Activated B cell treated with CpG ODN at 0.5 μM for 24 hours (primary cell): ENCODE measurements around the gene SORL1. TPM values are rescaled to one million over a fixed set of nuclear protein-coding genes. Genes with fewer than 3 reads are reported as not detected.
A peak's percentile ranks its signal among the peaks of the same experiment; 100 is the strongest.
"Not testable (repeated sequence)": the region's sequence is repeated elsewhere in the genome, so short reads cannot be mapped to it uniquely, and the experiment has no call there.

Source experiments
- ATAC-seq: fragments of 200-7000 bp; cut with Tn5 transposase; one replicate; pipeline ENCODE4 v1.10.0; 2021; ENCODE audit warnings: low read depth, mild to moderate bottlenecking, moderate library complexity
- CTCF ChIA-PET: fragments of 350-600 bp; sonication (Branson Sonifier 250); formaldehyde crosslinking; loops from one replicate; lab custom pipeline; 2021; ENCODE audit warnings: antibody characterized with exemption; lab: Charles Lee
- POLR2A ChIA-PET: fragments of 350-600 bp; sonication (Branson Sonifier 250); formaldehyde crosslinking; loops from one replicate; lab custom pipeline; 2021; ENCODE audit warnings: antibody characterized with exemption; lab: Charles Lee
- DNase-seq: peaks from one replicate; pipeline ENCODE4 v3.0.0; 2022
- H3K27ac Mint-ChIP-seq: one replicate; pipeline ENCODE4 v1.8.0; 2020; ENCODE audit warnings: mixed read lengths
- H3K27me3 Mint-ChIP-seq: one replicate; pipeline ENCODE4 v1.8.0; 2021; ENCODE audit warnings: mixed read lengths
- H3K36me3 Mint-ChIP-seq: one replicate; pipeline ENCODE4 v1.8.0; 2021; ENCODE audit warnings: low read depth, mixed read lengths
- H3K4me1 Mint-ChIP-seq: one replicate; pipeline ENCODE4 v1.8.0; 2021; ENCODE audit warnings: mixed read lengths
- H3K4me3 Mint-ChIP-seq: one replicate; pipeline ENCODE4 v1.8.0; 2020; ENCODE audit warnings: mild to moderate bottlenecking, mixed read lengths
- H3K9me3 Mint-ChIP-seq: one replicate; pipeline ENCODE4 v1.8.0; 2020; ENCODE audit warnings: mixed read lengths
- intact Hi-C: fragments of 100-400 bp; cut with micrococcal nuclease; formaldehyde crosslinking; loops from one replicate; pipeline ENCODE4 v1.15.1; 2024
- total RNA-seq: library from RNA; stranded (reverse); gene quantifications from 2 replicates; pipeline ENCODE4 v1.2.3, GENCODE V29; 2022
- TF ChIP-seq, protein P1 (sequence below): fragments of 200-600 bp; IDR thresholded peaks from one replicate; pipeline ENCODE4 v1.8.0; 2022; ENCODE audit warnings: antibody characterized with exemption, mild to moderate bottlenecking

The SORL1 gene
- total RNA-seq, 1 donor from 2014 or later: 180 TPM

DNA sequence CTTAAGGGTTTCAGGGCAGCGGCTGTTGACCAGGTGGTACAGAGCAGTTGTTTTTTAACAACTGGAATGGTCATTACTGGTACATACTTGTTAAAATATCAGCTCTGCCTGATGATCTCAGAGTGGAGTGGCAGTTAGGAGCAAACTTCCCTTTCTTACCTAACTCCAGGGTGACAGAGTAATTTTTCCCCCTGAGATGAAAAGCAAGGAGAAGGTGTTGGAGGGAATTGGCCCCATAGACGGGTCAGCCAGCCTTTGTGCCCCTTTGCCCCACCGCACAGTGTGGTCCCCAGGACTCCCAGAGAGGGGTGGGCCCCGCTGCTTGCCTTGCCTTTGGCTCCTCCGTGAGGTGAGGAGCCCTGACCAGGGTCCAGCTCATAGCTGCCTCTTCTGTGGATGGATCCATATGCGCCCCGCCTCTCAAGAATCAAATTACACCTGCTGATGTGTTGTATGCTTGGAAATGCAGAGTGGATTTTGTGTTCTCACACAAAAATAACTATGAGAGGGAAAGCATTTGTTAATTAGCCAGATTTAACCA is 27.7 kb downstream of the SORL1 start:
- H3K9me3 Mint-ChIP-seq: no peaks in the 10 kb centered on the region
- TF ChIP-seq, protein P1, sequence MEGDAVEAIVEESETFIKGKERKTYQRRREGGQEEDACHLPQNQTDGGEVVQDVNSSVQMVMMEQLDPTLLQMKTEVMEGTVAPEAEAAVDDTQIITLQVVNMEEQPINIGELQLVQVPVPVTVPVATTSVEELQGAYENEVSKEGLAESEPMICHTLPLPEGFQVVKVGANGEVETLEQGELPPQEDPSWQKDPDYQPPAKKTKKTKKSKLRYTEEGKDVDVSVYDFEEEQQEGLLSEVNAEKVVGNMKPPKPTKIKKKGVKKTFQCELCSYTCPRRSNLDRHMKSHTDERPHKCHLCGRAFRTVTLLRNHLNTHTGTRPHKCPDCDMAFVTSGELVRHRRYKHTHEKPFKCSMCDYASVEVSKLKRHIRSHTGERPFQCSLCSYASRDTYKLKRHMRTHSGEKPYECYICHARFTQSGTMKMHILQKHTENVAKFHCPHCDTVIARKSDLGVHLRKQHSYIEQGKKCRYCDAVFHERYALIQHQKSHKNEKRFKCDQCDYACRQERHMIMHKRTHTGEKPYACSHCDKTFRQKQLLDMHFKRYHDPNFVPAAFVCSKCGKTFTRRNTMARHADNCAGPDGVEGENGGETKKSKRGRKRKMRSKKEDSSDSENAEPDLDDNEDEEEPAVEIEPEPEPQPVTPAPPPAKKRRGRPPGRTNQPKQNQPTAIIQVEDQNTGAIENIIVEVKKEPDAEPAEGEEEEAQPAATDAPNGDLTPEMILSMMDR: no peak
- CTCF ChIA-PET: no interaction called here
- H3K27me3 Mint-ChIP-seq: no peaks in the 10 kb centered on the region
- POLR2A ChIA-PET: no interaction called here
- H3K27ac Mint-ChIP-seq: no peak overlapping the region
- peaks cover 51% of the 10 kb centered on the region for H3K4me1 Mint-ChIP-seq
- no peak for DNase-seq
- ATAC-seq: no peak
- intact Hi-C loops: no loop called here
- no peak overlapping the region for H3K4me3 Mint-ChIP-seq
- peaks cover 51% of the 10 kb centered on the region for H3K36me3 Mint-ChIP-seq

DNA sequence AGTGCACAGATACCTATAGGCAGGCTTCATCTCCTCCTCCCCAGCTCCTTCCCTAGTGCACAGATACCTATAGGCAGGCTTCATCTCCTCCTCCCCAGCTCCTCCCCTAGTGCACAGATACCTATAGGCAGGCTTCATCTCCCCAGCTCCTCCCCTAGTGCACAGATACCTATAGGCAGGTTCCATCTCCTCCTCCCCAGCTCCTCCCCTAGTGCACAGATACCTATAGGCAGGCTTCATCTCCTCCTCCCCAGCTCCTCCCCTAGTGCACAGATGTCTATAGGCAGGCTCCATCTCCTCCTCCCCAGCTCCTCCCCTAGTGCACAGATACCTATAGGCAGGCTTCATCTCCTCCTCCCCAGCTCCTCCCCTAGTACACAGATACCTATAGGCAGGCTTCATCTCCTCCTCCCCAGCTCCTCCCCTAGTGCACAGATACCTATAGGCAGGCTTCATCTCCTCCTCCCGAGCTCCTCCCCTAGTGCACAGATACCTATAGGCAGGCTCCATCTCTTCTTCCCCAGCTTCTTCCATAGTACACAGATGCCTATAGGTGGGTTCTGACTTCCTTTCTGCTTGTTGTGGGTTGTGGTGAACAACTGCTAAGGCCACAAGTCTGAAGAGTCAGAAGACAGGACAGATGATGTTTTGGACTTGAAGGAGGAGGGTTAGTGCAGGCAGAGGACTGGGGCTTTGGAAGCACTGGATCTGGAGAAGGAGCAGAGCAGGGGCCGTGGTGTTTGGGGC is 29.5 kb downstream of the SORL1 start:
- peaks cover 49% of the 10 kb centered on the region for H3K36me3 Mint-ChIP-seq
- ChIA-PET POLR2A (interaction anchor here (0.6 to 3.4 kb wide), 4 partner anchors 13 to 41 kb away, joined by 4 to 15 read pairs (median 5); partner anchors contain the start of gene SORL1-AS1), CTCF (interaction anchor here (0.6 kb wide), 1 partner anchor 13 kb away, joined by 3 read pairs; no protein-coding TSS in a partner anchor)
- H3K27me3 Mint-ChIP-seq, DNase-seq, H3K9me3 Mint-ChIP-seq: not testable (repeated sequence)
- H3K4me3 Mint-ChIP-seq: peak overlapping the region; percentile 67
- H3K4me1 Mint-ChIP-seq: peaks cover 59% of the 10 kb centered on the region
- ATAC-seq: peak; percentile 20
- intact Hi-C loops: loop anchor here (1.0 kb wide), 3 partner anchors 13 to 114 kb away; no protein-coding TSS in a partner anchor
- H3K27ac Mint-ChIP-seq: peak overlapping the region; percentile 85

- Mint-ChIP-seq H3K27me3 (no peaks in the 10 kb centered on the region), H3K9me3 (no peaks in the 10 kb centered on the region), H3K4me1 (peaks cover 62% of the 10 kb centered on the region), H3K36me3 (peaks cover 50% of the 10 kb centered on the region), H3K27ac (peak overlapping the region; percentile 85), H3K4me3 (peak overlapping the region; percentile 67)
- POLR2A ChIA-PET: interaction anchor here (0.6 to 3.4 kb wide), 5 partner anchors 12 to 41 kb away, joined by 3 to 15 read pairs (median 6); partner anchors contain the start of genes SORL1 and SORL1-AS1
- ATAC-seq (peak; percentile 90), DNase-seq (peak; percentile 33)
- CTCF ChIA-PET: interaction anchor here (1.2 to 1.5 kb wide), 2 partner anchors 108 to 161 kb away, joined by 3 to 6 read pairs; no protein-coding TSS in a partner anchor
- TF ChIP-seq, protein P1: no peak
- intact Hi-C loops: loop anchor here (1.0 kb wide), 3 partner anchors 12 to 115 kb away; no protein-coding TSS in a partner anchor
Measured at GRCh38 chr11:121482231-121483129, 30.4 kb downstream of the SORL1 start.

- POLR2A ChIA-PET: interaction anchor here (0.6 to 3.4 kb wide), 4 partner anchors 10 to 167 kb away, joined by 3 to 15 read pairs (median 8); no protein-coding TSS in a partner anchor
- DNase-seq (no peak), ATAC-seq (no peak)
- no peaks in the 10 kb centered on the region for H3K27me3 Mint-ChIP-seq
- H3K36me3 Mint-ChIP-seq: peaks cover 48% of the 10 kb centered on the region
- H3K9me3 Mint-ChIP-seq: no peaks in the 10 kb centered on the region
- intact Hi-C loops: no loop called here
- CTCF ChIA-PET: interaction anchor here (1.5 kb wide), 1 partner anchor 107 kb away, joined by 6 read pairs; no protein-coding TSS in a partner anchor
- TF ChIP-seq, protein P1: no peak
- H3K4me1 Mint-ChIP-seq: peaks cover 63% of the 10 kb centered on the region
- H3K27ac Mint-ChIP-seq: no peak overlapping the region
- H3K4me3 Mint-ChIP-seq: no peak overlapping the region
Measured at GRCh38 chr11:121483805-121484480, 31.8 kb downstream of the SORL1 start.
